Measurements from ENCODE around the gene TIGD3.

The TIGD3 gene

GRCh38 chr11:65392186-65392829 is 37.8 kb downstream of the TIGD3 start:
- Histone ChIP-seq H3K4me3 (ENCODE audit: low read depth, low read length) (no peak overlapping the region), H3K27ac (ENCODE audit: low read depth, low read length) (no peak overlapping the region), H3K36me3 (ENCODE audit: control insufficient read depth, insufficient read depth, low read length) (peaks cover 34% of the 10 kb centered on the region), H3K4me1 (ENCODE audit: control insufficient read depth, insufficient read depth, low read length) (peaks cover 17% of the 10 kb centered on the region; the same call in 1 of the 2 replicates), H3K9me3 (ENCODE audit: control insufficient read depth, insufficient read depth, low read depth, low read length) (no peaks in the 10 kb centered on the region), H3K9ac (ENCODE audit: low read length) (no peak overlapping the region), H3K27me3 (ENCODE audit: control insufficient read depth, insufficient read depth, low read length) (no peaks in the 10 kb centered on the region)

- Histone ChIP-seq H3K27ac (ENCODE audit: low read depth, low read length) (no peak overlapping the region), H3K9ac (ENCODE audit: low read length) (no peak overlapping the region), H3K9me3 (ENCODE audit: control insufficient read depth, insufficient read depth, low read depth, low read length) (no peaks in the 10 kb centered on the region), H3K36me3 (ENCODE audit: control insufficient read depth, insufficient read depth, low read length) (peaks cover 37% of the 10 kb centered on the region), H3K4me1 (ENCODE audit: control insufficient read depth, insufficient read depth, low read length) (peaks cover 17% of the 10 kb centered on the region; the same call in 1 of the 2 replicates), H3K27me3 (ENCODE audit: control insufficient read depth, insufficient read depth, low read length) (no peaks in the 10 kb centered on the region), H3K4me3 (ENCODE audit: low read depth, low read length) (no peak overlapping the region)
Measured at GRCh38 chr11:65392899-65393298, 38.3 kb downstream of the TIGD3 start.

GRCh38 chr11:65393513-65394079 is 39.0 kb downstream of the TIGD3 start:
- Histone ChIP-seq H3K36me3 (ENCODE audit: control insufficient read depth, insufficient read depth, low read length) (peaks cover 40% of the 10 kb centered on the region), H3K9me3 (ENCODE audit: control insufficient read depth, insufficient read depth, low read depth, low read length) (no peaks in the 10 kb centered on the region), H3K4me1 (ENCODE audit: control insufficient read depth, insufficient read depth, low read length) (peaks cover 17% of the 10 kb centered on the region; the same call in 1 of the 2 replicates), H3K4me3 (ENCODE audit: low read depth, low read length) (no peak overlapping the region), H3K27ac (ENCODE audit: low read depth, low read length) (no peak overlapping the region), H3K27me3 (ENCODE audit: control insufficient read depth, insufficient read depth, low read length) (no peaks in the 10 kb centered on the region), H3K9ac (ENCODE audit: low read length) (peak overlapping the region; percentile 28)

GRCh38 chr11:65394125-65394536 is 39.6 kb downstream of the TIGD3 start:
- H3K27me3 ChIP-seq (ENCODE audit: control insufficient read depth, insufficient read depth, low read length), result no peaks in the 10 kb centered on the region
- H3K4me1 ChIP-seq (ENCODE audit: control insufficient read depth, insufficient read depth, low read length), result peaks cover 17% of the 10 kb centered on the region; the same call in 1 of the 2 replicates
- H3K4me3 ChIP-seq (ENCODE audit: low read depth, low read length), result no peak overlapping the region
- H3K9me3 ChIP-seq (ENCODE audit: control insufficient read depth, insufficient read depth, low read depth, low read length), result no peaks in the 10 kb centered on the region
- no peak overlapping the region for H3K9ac ChIP-seq (ENCODE audit: low read length)
- H3K27ac ChIP-seq (ENCODE audit: low read depth, low read length), result no peak overlapping the region
- H3K36me3 ChIP-seq (ENCODE audit: control insufficient read depth, insufficient read depth, low read length), result peaks cover 42% of the 10 kb centered on the region

GRCh38 chr11:65395961-65396530 is 41.5 kb downstream of the TIGD3 start:
- no peaks in the 10 kb centered on the region for H3K9me3 ChIP-seq (ENCODE audit: control insufficient read depth, insufficient read depth, low read depth, low read length)
- no peak overlapping the region for H3K9ac ChIP-seq (ENCODE audit: low read length)
- H3K36me3 ChIP-seq (ENCODE audit: control insufficient read depth, insufficient read depth, low read length), result peaks cover 55% of the 10 kb centered on the region
- H3K27ac ChIP-seq (ENCODE audit: low read depth, low read length), result no peak overlapping the region
- H3K4me3 ChIP-seq (ENCODE audit: low read depth, low read length), result no peak overlapping the region
- peaks cover 6% of the 10 kb centered on the region; the same call in 1 of the 2 replicates for H3K4me1 ChIP-seq (ENCODE audit: control insufficient read depth, insufficient read depth, low read length)
- no peaks in the 10 kb centered on the region for H3K27me3 ChIP-seq (ENCODE audit: control insufficient read depth, insufficient read depth, low read length)

- Histone ChIP-seq H3K4me3 (ENCODE audit: low read depth, low read length) (no peak overlapping the region), H3K27ac (ENCODE audit: low read depth, low read length) (no peak overlapping the region), H3K36me3 (ENCODE audit: control insufficient read depth, insufficient read depth, low read length) (peaks cover 55% of the 10 kb centered on the region), H3K9ac (ENCODE audit: low read length) (no peak overlapping the region), H3K27me3 (ENCODE audit: control insufficient read depth, insufficient read depth, low read length) (no peaks in the 10 kb centered on the region), H3K4me1 (ENCODE audit: control insufficient read depth, insufficient read depth, low read length) (peaks cover 4% of the 10 kb centered on the region; the same call in 1 of the 2 replicates), H3K9me3 (ENCODE audit: control insufficient read depth, insufficient read depth, low read depth, low read length) (no peaks in the 10 kb centered on the region)
Measured at GRCh38 chr11:65396769-65397745, 42.5 kb downstream of the TIGD3 start.

- Histone ChIP-seq H3K9me3 (ENCODE audit: control insufficient read depth, insufficient read depth, low read depth, low read length) (no peaks in the 10 kb centered on the region), H3K4me1 (ENCODE audit: control insufficient read depth, insufficient read depth, low read length) (peaks cover 4% of the 10 kb centered on the region; the same call in 1 of the 2 replicates), H3K4me3 (ENCODE audit: low read depth, low read length) (no peak overlapping the region), H3K27ac (ENCODE audit: low read depth, low read length) (no peak overlapping the region), H3K27me3 (ENCODE audit: control insufficient read depth, insufficient read depth, low read length) (no peaks in the 10 kb centered on the region), H3K36me3 (ENCODE audit: control insufficient read depth, insufficient read depth, low read length) (peaks cover 58% of the 10 kb centered on the region), H3K9ac (ENCODE audit: low read length) (no peak overlapping the region)
Measured at GRCh38 chr11:65398362-65398910, 43.9 kb downstream of the TIGD3 start.

- Histone ChIP-seq H3K9ac (ENCODE audit: low read length) (no peak overlapping the region), H3K36me3 (ENCODE audit: control insufficient read depth, insufficient read depth, low read length) (peaks cover 58% of the 10 kb centered on the region), H3K4me1 (ENCODE audit: control insufficient read depth, insufficient read depth, low read length) (peaks cover 4% of the 10 kb centered on the region; the same call in 1 of the 2 replicates), H3K4me3 (ENCODE audit: low read depth, low read length) (no peak overlapping the region), H3K27me3 (ENCODE audit: control insufficient read depth, insufficient read depth, low read length) (no peaks in the 10 kb centered on the region), H3K9me3 (ENCODE audit: control insufficient read depth, insufficient read depth, low read depth, low read length) (no peaks in the 10 kb centered on the region), H3K27ac (ENCODE audit: low read depth, low read length) (no peak overlapping the region)
Measured at GRCh38 chr11:65399249-65399648, 44.7 kb downstream of the TIGD3 start.

GRCh38 chr11:65399845-65400244 is 45.3 kb downstream of the TIGD3 start:
- Histone ChIP-seq H3K36me3 (ENCODE audit: control insufficient read depth, insufficient read depth, low read length) (peaks cover 59% of the 10 kb centered on the region), H3K27me3 (ENCODE audit: control insufficient read depth, insufficient read depth, low read length) (no peaks in the 10 kb centered on the region), H3K4me1 (ENCODE audit: control insufficient read depth, insufficient read depth, low read length) (peaks cover 4% of the 10 kb centered on the region; the same call in 1 of the 2 replicates), H3K9me3 (ENCODE audit: control insufficient read depth, insufficient read depth, low read depth, low read length) (no peaks in the 10 kb centered on the region), H3K9ac (ENCODE audit: low read length) (no peak overlapping the region), H3K27ac (ENCODE audit: low read depth, low read length) (no peak overlapping the region), H3K4me3 (ENCODE audit: low read depth, low read length) (no peak overlapping the region)

- Histone ChIP-seq H3K36me3 (ENCODE audit: control insufficient read depth, insufficient read depth, low read length) (peaks cover 61% of the 10 kb centered on the region), H3K27ac (ENCODE audit: low read depth, low read length) (no peak overlapping the region), H3K27me3 (ENCODE audit: control insufficient read depth, insufficient read depth, low read length) (no peaks in the 10 kb centered on the region), H3K9ac (ENCODE audit: low read length) (no peak overlapping the region), H3K4me1 (ENCODE audit: control insufficient read depth, insufficient read depth, low read length) (peaks cover 4% of the 10 kb centered on the region; the same call in 1 of the 2 replicates), H3K9me3 (ENCODE audit: control insufficient read depth, insufficient read depth, low read depth, low read length) (no peaks in the 10 kb centered on the region), H3K4me3 (ENCODE audit: low read depth, low read length) (no peak overlapping the region)
Measured at GRCh38 chr11:65400307-65401072, 45.9 kb downstream of the TIGD3 start.
